Heart right ventricle (tissue), 16 donors: ENCODE data around the gene USP43. TPM values are rescaled to one million over a fixed set of nuclear protein-coding genes. Genes with fewer than 3 reads are reported as not detected.

Experiments
- ATAC-seq, 8 donors: fragments of 200-7000 bp; cut with Tn5 transposase; one replicate each; pipeline ENCODE4 v1.9.1; 2020; ENCODE audit warnings: mild to moderate bottlenecking in 8 of 8, moderate library complexity in 8 of 8, moderate number of reproducible peaks in 1 of 8
- DNase-seq, 2 donors: peaks; one replicate each; pipeline ENCODE4 v3.0.0-alpha.2; 2020
- H3K27ac ChIP-seq, 10 donors: fragments of 200-600 bp; sonication (generic) in 2 of 10; one replicate each; pipeline versions ENCODE4 v1.5.0 to v1.8.0; 2020 to 2022; ENCODE audit warnings: mild to moderate bottlenecking in 3 of 10
- H3K27me3 ChIP-seq, 7 donors: fragments of 200-600 bp; one replicate each; pipeline ENCODE4 v1.8.0; 2021 to 2022; ENCODE audit warnings: mild to moderate bottlenecking in 2 of 7
- H3K36me3 ChIP-seq, 9 donors: fragments of 200-600 bp; sonication (generic) in 1 of 9; one replicate each; pipeline versions ENCODE4 v1.5.0 to v1.8.0; 2020 to 2022; ENCODE audit warnings: mild to moderate bottlenecking in 2 of 9
- H3K4me1 ChIP-seq, 9 donors: fragments of 200-600 bp; sonication (generic) in 1 of 9; one replicate each; pipeline versions ENCODE4 v1.5.0 to v1.8.0; 2020 to 2022; ENCODE audit warnings: mild to moderate bottlenecking in 4 of 9
- H3K4me3 ChIP-seq, 10 donors: fragments of 200-600 bp; sonication (generic) in 2 of 10; one replicate each; pipeline versions ENCODE4 v1.5.0 to v1.8.0; 2020 to 2022; ENCODE audit warnings: mild to moderate bottlenecking in 7 of 10, moderate library complexity in 2 of 10
- H3K9me3 ChIP-seq, 11 donors: fragments of 200-600 bp in 10 of 11; sonication (generic) in 2 of 11; one replicate each; pipeline versions ENCODE4 v1.5.0 to v1.8.0; 2013 to 2022; ENCODE audit warnings: mild to moderate bottlenecking in 2 of 11, control low read depth in 1 of 11, moderate library complexity in 1 of 11
- WGBS, 2 donors: extraction: QIAGEN DNeasy Blood & Tissue Kit; methylation state at CpG; one replicate each; pipeline ENCODE4 v1.1.7; 2013; ENCODE audit warnings: inconsistent platforms in 1 of 2; 5-methylcytosine and 5-hydroxymethylcytosine counted together
- intact Hi-C, 10 donors: fragments of 100-400 bp; cut with DNase I; formaldehyde crosslinking; loops; one replicate each; pipeline versions ENCODE4 v1.11.1 to v1.14.2; 2022
- polyA plus RNA-seq, 2 donors: library from polyadenylated mRNA; stranded (reverse); fragments of 200-250 nt; gene quantifications; one replicate each; pipeline ENCODE4 v1.2.3, GENCODE V29; 2013
- total RNA-seq, 10 donors: library from RNA; stranded (reverse); fragmentation: NEBNext Ultra II Directional in 3 of 10; extraction: Animal tissue kit (Norgen Biotek cat#: 25700) in 3 of 10; gene quantifications; one replicate each; pipeline versions ENCODE4 v1.2.1 to v1.2.4, GENCODE V29; 2021 to 2023
- TF ChIP-seq, protein P1 (sequence below), 9 donors: fragments of 200-600 bp; sonication (generic) in 2 of 9; IDR thresholded peaks; one replicate each; pipeline versions ENCODE4 v1.5.0 to v1.8.0; 2021 to 2022; ENCODE audit warnings: antibody characterized with exemption in 9 of 9, mild to moderate bottlenecking in 5 of 9, moderate library complexity in 1 of 9
- donor health status: Arrhythmogenic right ventricular cardiomyopathy.
- donor health status: ischemic (EF 13 %, LVEDD 7.1; RV severe dilation, severe dysfunction).
- donor health status: healthy with polysubstance abuse.
- donor health status: DM: no; HTN: yes; CAD: no.
- donor health status: DM: no; HTN: no; CAD: no.
- donor health status: ischemic (EF 25% LVEDD 6.9; RV normal size, moderate dysfunction).
- donor health status: ischemic (EF 25% LVEDD 5.7; RV mildly dilated, moderate dysfunction).
- donor health status: healthy.
- donor health status: DM: yes; HTN: yes; CAD: no.
- donor health status: Ischemic cardiomyopathy.
- donor health status: ischemic (EF 35%, LVEDD 5.7; RV mildly dilated, moderate dysfunction).
- donor health status: nonischemic (EF 11% LVEDD 7.7; RV severe dilation, severe dysfunction).
- donor health status: DM: yes; HTN: yes; CAD: no.
- donor health status: PGD.
- donor health status: ischemic (EF 29% LVEDD 5.4; RV normal size, mild dysfunction).
- donor health status: nonischemic (EF 23%, LVEDD 6.1; RV moderate dilation, normal function).

The USP43 gene
- total and polyA plus RNA-seq, 12 donors, result 0.03 to 0.07 TPM; not detected in 10

DNA sequence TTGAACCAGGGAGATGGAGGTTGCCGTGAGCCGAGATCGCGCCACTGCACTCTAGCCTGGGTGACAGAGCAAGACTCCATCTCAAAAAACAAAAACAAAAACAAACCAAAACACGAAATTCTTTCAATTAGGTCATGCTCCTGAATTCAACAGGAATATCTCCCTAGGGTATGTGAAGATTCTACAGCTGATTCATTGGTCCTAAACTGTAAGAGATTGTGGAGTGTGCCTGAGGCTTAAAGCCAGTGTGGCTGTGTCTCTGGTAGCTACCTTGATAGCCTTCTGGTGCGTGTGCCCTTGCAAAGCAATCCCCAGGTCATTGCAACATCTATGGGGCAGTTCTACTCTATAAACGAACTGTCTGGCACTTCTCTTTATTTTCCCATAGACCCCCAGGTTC lies 48.4 kb downstream of the USP43 start:
- intact Hi-C loops, result no loop called here
- DNase-seq, result no peak
- H3K4me3 ChIP-seq, result no peak overlapping the region
- H3K27me3 ChIP-seq, result no peaks in the 10 kb centered on the region
- no peak overlapping the region for H3K27ac ChIP-seq
- H3K4me1 ChIP-seq, result no peaks in the 10 kb centered on the region
- H3K9me3 ChIP-seq, result peaks cover 0 to 8% (median 0%) of the 10 kb centered on the region in 11 donors
- WGBS, 2 donors, result 84 to 93% methylated on average over 7 of the region's 7 CpGs
- TF ChIP-seq, protein P1, sequence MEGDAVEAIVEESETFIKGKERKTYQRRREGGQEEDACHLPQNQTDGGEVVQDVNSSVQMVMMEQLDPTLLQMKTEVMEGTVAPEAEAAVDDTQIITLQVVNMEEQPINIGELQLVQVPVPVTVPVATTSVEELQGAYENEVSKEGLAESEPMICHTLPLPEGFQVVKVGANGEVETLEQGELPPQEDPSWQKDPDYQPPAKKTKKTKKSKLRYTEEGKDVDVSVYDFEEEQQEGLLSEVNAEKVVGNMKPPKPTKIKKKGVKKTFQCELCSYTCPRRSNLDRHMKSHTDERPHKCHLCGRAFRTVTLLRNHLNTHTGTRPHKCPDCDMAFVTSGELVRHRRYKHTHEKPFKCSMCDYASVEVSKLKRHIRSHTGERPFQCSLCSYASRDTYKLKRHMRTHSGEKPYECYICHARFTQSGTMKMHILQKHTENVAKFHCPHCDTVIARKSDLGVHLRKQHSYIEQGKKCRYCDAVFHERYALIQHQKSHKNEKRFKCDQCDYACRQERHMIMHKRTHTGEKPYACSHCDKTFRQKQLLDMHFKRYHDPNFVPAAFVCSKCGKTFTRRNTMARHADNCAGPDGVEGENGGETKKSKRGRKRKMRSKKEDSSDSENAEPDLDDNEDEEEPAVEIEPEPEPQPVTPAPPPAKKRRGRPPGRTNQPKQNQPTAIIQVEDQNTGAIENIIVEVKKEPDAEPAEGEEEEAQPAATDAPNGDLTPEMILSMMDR (IDR thresholded peaks at IDR 0.05), result no peak
- no peak for ATAC-seq
- no peaks in the 10 kb centered on the region for H3K36me3 ChIP-seq

DNA sequence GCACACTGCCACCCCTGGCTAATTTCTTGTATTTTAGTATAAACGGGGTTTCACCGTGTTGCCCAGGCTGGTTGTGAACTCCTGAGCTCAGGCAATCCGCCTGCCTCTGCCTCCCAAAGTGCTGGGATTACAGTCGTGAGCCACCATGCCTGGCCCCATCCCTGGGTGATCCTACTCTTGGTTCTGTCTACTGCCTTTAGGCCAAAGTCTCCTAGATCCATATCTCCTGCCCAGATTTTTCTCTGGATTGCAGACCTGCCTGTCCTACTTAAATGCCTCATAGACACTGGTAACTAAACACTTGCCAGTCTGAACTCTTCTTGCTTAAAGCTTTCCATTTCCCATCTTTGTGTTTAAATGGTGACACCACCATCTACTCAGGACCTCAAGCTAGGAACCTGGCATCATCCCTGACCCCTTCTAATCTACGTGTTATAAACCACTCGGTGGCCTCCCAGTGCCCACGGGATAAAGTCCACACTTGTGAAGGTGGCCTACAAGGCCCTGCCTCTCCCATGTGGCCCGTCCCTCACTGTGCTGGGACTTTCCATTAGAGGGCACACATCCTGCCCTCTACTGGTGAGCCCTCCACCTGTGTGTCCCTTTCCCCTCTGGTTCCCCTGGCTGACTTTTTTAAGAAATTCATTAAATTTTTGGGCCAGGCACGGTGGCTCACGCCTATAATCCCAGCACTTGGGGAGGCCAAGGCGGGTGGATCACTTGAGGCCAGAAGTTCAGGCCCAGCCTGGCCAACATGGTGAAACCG lies 51.1 kb downstream of the USP43 start:
- WGBS, 2 donors, result 85 to 91% methylated on average over 12 of the region's 12 CpGs
- no peak for DNase-seq
- no peak overlapping the region for H3K4me3 ChIP-seq
- peaks cover 0 to 8% (median 0%) of the 10 kb centered on the region in 11 donors for H3K9me3 ChIP-seq
- no peak for ATAC-seq
- TF ChIP-seq, protein P1 (IDR thresholded peaks at IDR 0.05), result no peak
- H3K27me3 ChIP-seq, result peaks cover 0 to 4% (median 0%) of the 10 kb centered on the region in 7 donors
- H3K27ac ChIP-seq, result no peak overlapping the region
- H3K36me3 ChIP-seq, result no peaks in the 10 kb centered on the region
- H3K4me1 ChIP-seq, result no peaks in the 10 kb centered on the region
- intact Hi-C loops, result no loop called here

DNA sequence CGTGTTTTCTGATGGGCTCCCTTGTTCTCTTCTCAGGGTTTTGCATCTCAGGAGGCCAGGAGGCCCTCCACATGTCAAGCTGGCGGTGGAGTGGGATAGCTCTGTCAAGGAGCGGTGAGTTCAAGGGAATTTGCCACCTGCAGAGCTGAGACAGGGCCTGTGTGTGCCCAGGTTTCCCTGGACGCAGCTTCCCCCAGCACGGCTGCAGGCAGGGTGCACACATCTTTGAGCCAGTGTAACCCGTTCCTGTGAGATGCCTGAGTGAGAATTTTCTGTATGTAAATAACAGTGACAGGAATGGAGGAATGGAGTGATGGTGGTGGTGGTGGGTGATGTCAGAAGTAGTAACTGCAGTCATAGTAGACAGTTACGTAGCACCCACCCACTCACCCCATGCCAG lies 54.8 kb downstream of the USP43 start:
- Histone ChIP-seq H3K27me3 (peaks cover 0 to 14% (median 0%) of the 10 kb centered on the region in 7 donors), H3K4me3 (no peak overlapping the region), H3K9me3 (peaks cover 0 to 8% (median 0%) of the 10 kb centered on the region in 11 donors), H3K36me3 (no peaks in the 10 kb centered on the region), H3K27ac (no peak overlapping the region), H3K4me1 (no peaks in the 10 kb centered on the region)
- ATAC-seq (no peak), DNase-seq (no peak)
- TF ChIP-seq, protein P1 (IDR thresholded peaks at IDR 0.05), result no peak
- intact Hi-C loops, result no loop called here
- 84 to 87% methylated on average over 7 of the region's 7 CpGs for WGBS, 2 donors

DNA sequence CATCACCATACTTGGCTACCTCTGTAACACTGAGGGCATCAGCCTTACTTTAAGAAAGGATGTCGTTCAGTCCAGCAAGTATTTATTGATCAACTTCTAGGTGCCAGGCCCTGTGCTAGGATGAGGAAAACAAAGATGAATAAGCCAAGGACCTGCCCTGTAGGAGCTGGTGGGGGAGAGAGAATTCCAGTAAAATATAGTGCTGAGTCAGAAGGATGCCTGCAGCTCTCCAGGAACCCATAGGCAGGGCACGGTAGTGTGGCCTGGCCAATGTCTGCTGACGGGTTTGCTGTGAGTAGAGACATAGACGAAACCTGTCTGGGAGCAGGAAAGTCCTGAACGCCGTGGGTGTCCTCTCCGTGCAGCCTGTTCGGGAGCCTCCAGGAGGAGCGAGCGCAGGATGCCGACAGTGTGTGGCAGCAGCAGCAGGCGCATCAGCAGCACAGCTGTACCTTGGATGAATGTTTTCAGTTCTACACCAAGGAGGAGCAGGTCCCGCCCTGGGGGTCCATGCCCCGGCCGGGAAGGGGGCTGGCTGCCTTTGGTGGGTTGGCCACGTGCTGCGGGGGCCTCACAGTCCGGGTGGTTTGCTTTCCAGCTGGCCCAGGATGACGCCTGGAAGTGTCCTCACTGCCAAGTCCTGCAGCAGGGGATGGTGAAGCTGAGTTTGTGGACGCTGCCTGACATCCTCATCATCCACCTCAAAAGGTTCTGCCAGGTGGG lies 55.6 kb downstream of the USP43 start:
- no peaks in the 10 kb centered on the region for H3K36me3 ChIP-seq
- DNase-seq (no peak), ATAC-seq (no peak)
- TF ChIP-seq, protein P1 (IDR thresholded peaks at IDR 0.05), result no peak
- H3K27ac ChIP-seq, result no peak overlapping the region
- H3K9me3 ChIP-seq, result peaks cover 0 to 8% (median 0%) of the 10 kb centered on the region in 11 donors
- peaks cover 0 to 14% (median 0%) of the 10 kb centered on the region in 7 donors for H3K27me3 ChIP-seq
- intact Hi-C loops, result no loop called here
- H3K4me3 ChIP-seq, result no peak overlapping the region
- no peaks in the 10 kb centered on the region for H3K4me1 ChIP-seq
- 70 to 73% methylated on average over 20 of the region's 20 CpGs for WGBS, 2 donors
